PFSK-1 (cell line): ENCODE results near the gene ACTR5.

Experiments used
- FOXP2 ChIP-seq: optimal IDR thresholded peaks from 2 replicates; pipeline ENCODE3; 2011; ENCODE audit warnings: borderline replicate concordance, control low read depth, inconsistent platforms; ENCODE audit not compliant: insufficient read depth; ENCODE audit errors: extremely low read length, extremely low read depth
- POLR2AphosphoS5 ChIP-seq: IDR thresholded peaks from 2 replicates; pipeline ENCODE4 v1.6.1; 2012; ENCODE audit warnings: low read depth, mild to moderate bottlenecking, control low read depth, low read length, moderate library complexity
- REST ChIP-seq, 2 experiments: IDR thresholded peaks; 2 replicates each; pipeline versions ENCODE4 v1.6.1 to v1.8.0; 2011 to 2012; ENCODE audit warnings: low read depth in 2 of 2, low read length in 2 of 2, control low read depth in 1 of 2, inconsistent platforms in 1 of 2, mild to moderate bottlenecking in 1 of 2, moderate library complexity in 1 of 2; ENCODE audit not compliant: insufficient read depth in 1 of 2
- SIN3A ChIP-seq: IDR thresholded peaks from 2 replicates; pipeline ENCODE4 v1.6.1; 2012; ENCODE audit warnings: mild to moderate bottlenecking, low read length, moderate library complexity, borderline replicate concordance; ENCODE audit not compliant: insufficient read depth
- TAF1 ChIP-seq: IDR thresholded peaks from 2 replicates; pipeline ENCODE4 v1.6.1; 2012; ENCODE audit warnings: low read length, control low read depth, borderline replicate concordance; ENCODE audit not compliant: insufficient read depth

ACTR5 gene

GRCh38 chr20:38782275-38782674, 34.0 kb downstream of the ACTR5 start:
- TF ChIP-seq FOXP2 (no peak), REST (IDR thresholded peaks at IDR 0.05; ENCODE audit: insufficient read depth in 1 of 2, low read depth in 2 of 2, low read length in 2 of 2) (no peak), POLR2AphosphoS5 (no peak), SIN3A (no peak), TAF1 (no peak)

- TF ChIP-seq REST (IDR thresholded peaks at IDR 0.05; ENCODE audit: insufficient read depth in 1 of 2, low read depth in 2 of 2, low read length in 2 of 2), result no peak
These were observed 39.6 kb downstream of the ACTR5 start for GRCh38 chr20:38787870-38788269.

GRCh38 chr20:38789503-38790199, 41.4 kb downstream of the ACTR5 start:
- TF ChIP-seq FOXP2, result no peak
- TF ChIP-seq TAF1, result no peak
- no peak for TF ChIP-seq SIN3A
- TF ChIP-seq POLR2AphosphoS5, result no peak
- no peak for TF ChIP-seq REST (IDR thresholded peaks at IDR 0.05; ENCODE audit: insufficient read depth in 1 of 2, low read depth in 2 of 2, low read length in 2 of 2)

- TF ChIP-seq POLR2AphosphoS5 (no peak), TAF1 (no peak), SIN3A (no peak), FOXP2 (no peak), REST (IDR thresholded peaks at IDR 0.05; ENCODE audit: insufficient read depth in 1 of 2, low read depth in 2 of 2, low read length in 2 of 2) (no peak)
These were observed 42.2 kb downstream of the ACTR5 start for GRCh38 chr20:38790200-38791053.
